Mucosa of rectum (tissue), 2 donors: ENCODE measurements around the gene ITPR1.

Experiments
- H3K27ac ChIP-seq, 2 donors: one replicate each; pipeline ENCODE4 v1.7.0; 2013; ENCODE audit warnings: inconsistent platforms in 2 of 2, low read depth in 2 of 2, low read length in 2 of 2
- H3K27me3 ChIP-seq, 2 donors: one replicate each; pipeline ENCODE4 v1.7.0; 2013; ENCODE audit warnings: low read length in 2 of 2; ENCODE audit not compliant: control insufficient read depth in 2 of 2, insufficient read depth in 2 of 2
- H3K36me3 ChIP-seq, 2 donors: one replicate each; pipeline ENCODE4 v1.7.0; 2013; ENCODE audit warnings: low read length in 2 of 2; ENCODE audit not compliant: control insufficient read depth in 2 of 2, insufficient read depth in 2 of 2
- H3K4me1 ChIP-seq, 2 donors: one replicate each; pipeline ENCODE4 v1.7.0; 2013; ENCODE audit warnings: low read length in 2 of 2, mild to moderate bottlenecking in 1 of 2; ENCODE audit not compliant: control insufficient read depth in 2 of 2, insufficient read depth in 2 of 2
- H3K4me3 ChIP-seq, 2 donors: one replicate each; pipeline ENCODE4 v1.7.0; 2013; ENCODE audit warnings: low read length in 2 of 2
- H3K9ac ChIP-seq, 2 donors: one replicate each; pipeline ENCODE4 v1.7.0; 2013; ENCODE audit warnings: low read length in 2 of 2, low read depth in 1 of 2, mild to moderate bottlenecking in 1 of 2
- H3K9me3 ChIP-seq, 2 donors: one replicate each; pipeline ENCODE4 v1.7.0; 2013; ENCODE audit warnings: low read length in 2 of 2; ENCODE audit not compliant: control insufficient read depth in 2 of 2
- donor health status: healthy.
- donor health status: Normal muscosa, but diverticular disease.

The ITPR1 gene

GRCh38 chr3:4680227-4680691 lies 187.1 kb downstream of the ITPR1 start:
- no peak overlapping the region for H3K27ac ChIP-seq
- H3K9ac ChIP-seq, result no peak overlapping the region
- H3K36me3 ChIP-seq, result peaks cover 9 to 19% of the 10 kb centered on the region in 2 donors
- no peak overlapping the region for H3K4me3 ChIP-seq
- no peaks in the 10 kb centered on the region for H3K4me1 ChIP-seq
- no peaks in the 10 kb centered on the region for H3K9me3 ChIP-seq
- no peaks in the 10 kb centered on the region for H3K27me3 ChIP-seq

- H3K9ac ChIP-seq, result no peak overlapping the region
- peaks cover 9 to 19% of the 10 kb centered on the region in 2 donors for H3K36me3 ChIP-seq
- no peaks in the 10 kb centered on the region for H3K27me3 ChIP-seq
- H3K4me1 ChIP-seq, result no peaks in the 10 kb centered on the region
- no peak overlapping the region for H3K27ac ChIP-seq
- H3K4me3 ChIP-seq, result no peak overlapping the region
- H3K9me3 ChIP-seq, result no peaks in the 10 kb centered on the region
These were observed 187.7 kb downstream of the ITPR1 start for GRCh38 chr3:4680871-4681300.

GRCh38 chr3:4681301-4681700 lies 188.2 kb downstream of the ITPR1 start:
- Histone ChIP-seq H3K36me3 (peaks cover 9 to 21% of the 10 kb centered on the region in 2 donors), H3K4me3 (no peak overlapping the region), H3K4me1 (no peaks in the 10 kb centered on the region), H3K27ac (no peak overlapping the region), H3K9me3 (no peaks in the 10 kb centered on the region), H3K9ac (no peak overlapping the region), H3K27me3 (no peaks in the 10 kb centered on the region)

- Histone ChIP-seq H3K4me1 (no peaks in the 10 kb centered on the region), H3K9me3 (no peaks in the 10 kb centered on the region), H3K27me3 (no peaks in the 10 kb centered on the region), H3K4me3 (no peak overlapping the region), H3K27ac (no peak overlapping the region), H3K36me3 (peaks cover 9 to 25% of the 10 kb centered on the region in 2 donors), H3K9ac (no peak overlapping the region)
These were observed 191.0 kb downstream of the ITPR1 start for GRCh38 chr3:4684117-4684516.

GRCh38 chr3:4684976-4685375 lies 191.8 kb downstream of the ITPR1 start:
- Histone ChIP-seq H3K4me1 (no peaks in the 10 kb centered on the region), H3K9ac (no peak overlapping the region), H3K36me3 (peaks cover 9 to 26% of the 10 kb centered on the region in 2 donors), H3K9me3 (no peaks in the 10 kb centered on the region), H3K27ac (no peak overlapping the region), H3K4me3 (no peak overlapping the region), H3K27me3 (no peaks in the 10 kb centered on the region)

- no peaks in the 10 kb centered on the region for H3K4me1 ChIP-seq
- H3K27me3 ChIP-seq, result no peaks in the 10 kb centered on the region
- peaks cover 0 to 4% of the 10 kb centered on the region in 2 donors for H3K9me3 ChIP-seq
- H3K9ac ChIP-seq, result no peak overlapping the region
- no peak overlapping the region for H3K4me3 ChIP-seq
- no peak overlapping the region for H3K27ac ChIP-seq
- H3K36me3 ChIP-seq, result peaks cover 9 to 32% of the 10 kb centered on the region in 2 donors
These were observed 192.7 kb downstream of the ITPR1 start for GRCh38 chr3:4685673-4686345.

GRCh38 chr3:4686619-4687018 lies 193.5 kb downstream of the ITPR1 start:
- Histone ChIP-seq H3K27ac (no peak overlapping the region), H3K4me1 (no peaks in the 10 kb centered on the region), H3K27me3 (no peaks in the 10 kb centered on the region), H3K4me3 (no peak overlapping the region), H3K36me3 (peaks cover 9 to 34% of the 10 kb centered on the region in 2 donors), H3K9ac (no peak overlapping the region), H3K9me3 (peaks cover 0 to 4% of the 10 kb centered on the region in 2 donors)

GRCh38 chr3:4687167-4687566 lies 194.0 kb downstream of the ITPR1 start:
- H3K36me3 ChIP-seq, result peaks cover 9 to 34% of the 10 kb centered on the region in 2 donors
- peaks cover 0 to 4% of the 10 kb centered on the region in 2 donors for H3K9me3 ChIP-seq
- H3K4me1 ChIP-seq, result no peaks in the 10 kb centered on the region
- H3K9ac ChIP-seq, result no peak overlapping the region
- no peaks in the 10 kb centered on the region for H3K27me3 ChIP-seq
- no peak overlapping the region for H3K4me3 ChIP-seq
- H3K27ac ChIP-seq, result no peak overlapping the region

GRCh38 chr3:4687596-4687995 lies 194.4 kb downstream of the ITPR1 start:
- Histone ChIP-seq H3K4me3 (no peak overlapping the region), H3K36me3 (peaks cover 9 to 34% of the 10 kb centered on the region in 2 donors), H3K9me3 (peaks cover 0 to 4% of the 10 kb centered on the region in 2 donors), H3K27me3 (no peaks in the 10 kb centered on the region), H3K27ac (no peak overlapping the region), H3K9ac (no peak overlapping the region), H3K4me1 (no peaks in the 10 kb centered on the region)

GRCh38 chr3:4688411-4688810 lies 195.3 kb downstream of the ITPR1 start:
- Histone ChIP-seq H3K9ac (no peak overlapping the region), H3K27me3 (no peaks in the 10 kb centered on the region), H3K4me1 (no peaks in the 10 kb centered on the region), H3K9me3 (peaks cover 0 to 4% of the 10 kb centered on the region in 2 donors), H3K27ac (no peak overlapping the region), H3K4me3 (no peak overlapping the region), H3K36me3 (peaks cover 5 to 33% of the 10 kb centered on the region in 2 donors)
